K562 (cell line): Measurements from ENCODE around the gene INPPL1. TPM values are rescaled to one million over a fixed set of nuclear protein-coding genes. Genes with fewer than 3 reads are reported as not detected.

Experiments
- ATAC-seq: fragments of 200-7000 bp; cut with Tn5 transposase; 3 replicates; pipeline ENCODE4 v1.9.1; 2020; ENCODE audit warnings: moderate library complexity
- BruUV-seq: library from RNA; stranded (reverse); fragments of 400-500 nt; replicated peaks from 2 replicates; lab custom pipeline; 2021; lab: Mats Ljungman, UMichigan
- CTCF ChIA-PET: fragments of 300-600 bp; formaldehyde crosslinking; extraction: SDS; loops from one replicate; lab custom pipeline; 2021; ENCODE audit warnings: low intra/inter-chr PET ratio; lab: Yijun Ruan, JAX
- POLR2A ChIA-PET: fragments of 300-600, 350-650 bp; sonication (Branson Sonifier 250); formaldehyde crosslinking; extraction: SDS; loops from one replicate; lab custom pipeline; 2021; ENCODE audit warnings: antibody characterized with exemption, inconsistent platforms; lab: Yijun Ruan, JAX
- DNase-seq, 4 experiments: peaks; one replicate each; pipeline versions ENCODE4 v3.0.0 to v3.0.0-alpha.2; 2011 to 2018; ENCODE audit warnings: low spot score in 3 of 4, mixed read lengths in 3 of 4; ENCODE audit errors: extremely low read depth in 1 of 4
- FAIRE-seq: peaks from 2 replicates; lab custom pipeline; 2011; peaks lifted over from hg19 to GRCh38; lab: Jason Lieb, UNC
- H2AFZ ChIP-seq: 2 replicates; pipeline ENCODE4 v1.6.0; 2011; ENCODE audit warnings: low read depth, low read length, control low read depth, inconsistent platforms
- H3K27ac ChIP-seq: fragments of 200-600 bp; 3 replicates; pipeline ENCODE4 v1.8.0; 2011; ENCODE audit warnings: low read depth, mild to moderate bottlenecking, control low read depth, inconsistent platforms, low read length, moderate library complexity, mixed read lengths; ENCODE audit errors: extremely low read depth
- H3K27me3 ChIP-seq, 2 experiments: fragments of 300-600 bp in 1 of 2; 2 replicates in 1 of 2; 3 replicates in 1 of 2; pipeline versions ENCODE4 v1.6.0 to v1.8.0; 2011; ENCODE audit warnings: inconsistent platforms in 2 of 2, low read length in 2 of 2, mild to moderate bottlenecking in 1 of 2, mixed read lengths in 1 of 2, moderate library complexity in 1 of 2; ENCODE audit not compliant: control insufficient read depth in 2 of 2, insufficient read depth in 2 of 2
- H3K36me3 ChIP-seq: fragments of 300-600 bp; 3 replicates; pipeline ENCODE4 v1.8.0; 2011; ENCODE audit warnings: mild to moderate bottlenecking, low read length, inconsistent platforms; ENCODE audit not compliant: control insufficient read depth, insufficient read depth
- H3K4me1 ChIP-seq, 2 experiments: fragments of 200-600 bp in 1 of 2; replicated peaks in 1 of 2; 2 replicates in 1 of 2; 3 replicates in 1 of 2; pipeline versions ENCODE4 v1.5.1 to v1.8.0; 2011; ENCODE audit warnings: inconsistent platforms in 2 of 2, low read length in 2 of 2, mild to moderate bottlenecking in 1 of 2, mixed read lengths in 1 of 2, moderate library complexity in 1 of 2; ENCODE audit not compliant: control insufficient read depth in 2 of 2, insufficient read depth in 2 of 2
- H3K4me2 ChIP-seq: 2 replicates; pipeline ENCODE4 v1.6.1; 2011; ENCODE audit warnings: low read length, control low read depth, inconsistent platforms, mixed read lengths; ENCODE audit not compliant: insufficient read depth
- H3K4me3 ChIP-seq: fragments of 200-600 bp; sonication (generic), shearing (Covaris generic); 2 replicates; pipeline ENCODE4 v1.5.1; 2016; ENCODE audit warnings: control low read depth, inconsistent platforms
- H3K79me2 ChIP-seq: fragments of 200-600 bp; 3 replicates; pipeline ENCODE4 v1.8.0; 2011; ENCODE audit warnings: low read length, inconsistent platforms; ENCODE audit not compliant: control insufficient read depth, insufficient read depth
- H3K9ac ChIP-seq, 2 experiments: 2 replicates each; pipeline versions ENCODE4 v1.6.0 to v1.6.1; 2011; ENCODE audit warnings: low read depth in 2 of 2, low read length in 2 of 2, control low read depth in 1 of 2, inconsistent platforms in 1 of 2, mild to moderate bottlenecking in 1 of 2, mixed read lengths in 1 of 2; ENCODE audit not compliant: insufficient read depth in 1 of 2
- H3K9me1 ChIP-seq: one replicate; pipeline ENCODE4 v1.6.0; 2011; ENCODE audit warnings: inconsistent platforms, mild to moderate bottlenecking, low read length, moderate library complexity; ENCODE audit not compliant: control insufficient read depth, insufficient read depth
- H3K9me3 ChIP-seq: replicated peaks from 2 replicates; pipeline ENCODE4 v1.5.1; 2011; ENCODE audit warnings: low read depth, low read length, inconsistent platforms; ENCODE audit not compliant: control insufficient read depth, insufficient read depth
- H4K20me1 ChIP-seq: replicated peaks from 2 replicates; pipeline ENCODE4 v1.6.1; 2011; ENCODE audit warnings: low read length, inconsistent platforms, mixed read lengths; ENCODE audit not compliant: control insufficient read depth, insufficient read depth
- CBX5 ChIP-seq: IDR thresholded peaks from 2 replicates; pipeline ENCODE4 v1.6.1; 2014; ENCODE audit warnings: low read depth, borderline replicate concordance
- CTCF ChIP-seq, 3 experiments: IDR thresholded peaks in 2 of 3; conservative IDR thresholded peaks in 1 of 3; 2 replicates each; pipeline ENCODE4 v1.5.1; 2011 to 2012; ENCODE audit warnings: low read length in 3 of 3, mild to moderate bottlenecking in 3 of 3, control low read depth in 2 of 3, improper control_type of control experiment in 1 of 3, inconsistent platforms in 1 of 3, low read depth in 1 of 3, mixed read lengths in 1 of 3, moderate library complexity in 1 of 3; ENCODE audit not compliant: insufficient read depth in 2 of 3
- DPF2 ChIP-seq: fragments of 450-650 bp; IDR thresholded peaks from 2 replicates; pipeline ENCODE4 v1.6.1; 2016
- ETS1 ChIP-seq: conservative IDR thresholded peaks from 2 replicates; pipeline ENCODE4 v1.6.1; 2011; ENCODE audit warnings: low read depth, mild to moderate bottlenecking, low read length; ENCODE audit not compliant: control insufficient read depth
- FUS ChIP-seq: fragments of 200-400 bp; formaldehyde crosslinking; optimal IDR thresholded peaks from 2 replicates; pipeline ENCODE3; 2017; ENCODE audit warnings: low read depth, low read length
- GABPB2 ChIP-seq: fragments of 250-450 bp; sonication (Bioruptor Pico); conservative IDR thresholded peaks from 2 replicates; pipeline ENCODE4 v1.5.1; 2021; ENCODE audit warnings: mild to moderate bottlenecking
- GATAD2B ChIP-seq: fragments of 450-650 bp; IDR thresholded peaks from 2 replicates; pipeline ENCODE4 v1.6.1; 2017; ENCODE audit warnings: mild to moderate bottlenecking, borderline replicate concordance
- LEF1 ChIP-seq: fragments of 450-650 bp; IDR thresholded peaks from 2 replicates; pipeline ENCODE4 v1.6.1; 2016; ENCODE audit warnings: mild to moderate bottlenecking
- MECOM ChIP-seq: fragments of 250-450 bp; sonication (Bioruptor Pico); IDR thresholded peaks from 2 replicates; pipeline ENCODE4 v1.8.0; 2022; ENCODE audit warnings: inconsistent platforms
- NCOA6 ChIP-seq: fragments of 450-650 bp; IDR thresholded peaks from 2 replicates; pipeline ENCODE4 v1.6.1; 2017; ENCODE audit warnings: mild to moderate bottlenecking
- NONO ChIP-seq, 2 experiments: fragments of 200-400 bp in 1 of 2; fragments of 450-650 bp in 1 of 2; formaldehyde crosslinking in 1 of 2; IDR thresholded peaks; 2 replicates each; pipeline ENCODE4 v1.6.1; 2017; ENCODE audit warnings: low read depth in 2 of 2, mild to moderate bottlenecking in 2 of 2, moderate library complexity in 2 of 2, low read length in 1 of 2
- TBP ChIP-seq: optimal IDR thresholded peaks from 2 replicates; pipeline ENCODE3; 2011; ENCODE audit warnings: low read depth, low read length, improper control_type of control experiment
- TCF7L2 ChIP-seq: fragments of 150-350 bp; IDR thresholded peaks from 2 replicates; pipeline ENCODE4 v1.6.1; 2016; ENCODE audit warnings: low read depth, mild to moderate bottlenecking, low read length, moderate library complexity
- TEAD4 ChIP-seq, 2 experiments: sonication (generic) in 1 of 2; formaldehyde crosslinking in 1 of 2; IDR thresholded peaks; 2 replicates each; pipeline versions ENCODE4 v1.6.1 to v1.8.0; 2012 to 2022; ENCODE audit warnings: borderline replicate concordance in 1 of 2, inconsistent platforms in 1 of 2, low read length in 1 of 2, mild to moderate bottlenecking in 1 of 2, missing genetic modification reagents in 1 of 2
- XRCC4 ChIP-seq: IDR thresholded peaks from one replicate; pipeline ENCODE4 v1.6.1; 2011; ENCODE audit not compliant: insufficient read depth, insufficient read length; ENCODE audit errors: extremely low read depth
- ZNF184 ChIP-seq: sonication (generic); formaldehyde crosslinking; IDR thresholded peaks from 2 replicates; pipeline ENCODE4 v1.5.0; 2020; ENCODE audit warnings: missing genetic modification reagents
- ZNF311 ChIP-seq: fragments of 250-450 bp; sonication (Bioruptor Pico); IDR thresholded peaks from 2 replicates; pipeline ENCODE4 v1.4.0; 2020; ENCODE audit warnings: mild to moderate bottlenecking, moderate library complexity
- ZNF354B ChIP-seq: fragments of 250-450 bp; sonication (Bioruptor Pico); IDR thresholded peaks from 2 replicates; pipeline ENCODE4 v1.4.0; 2020
- WGBS: fragments of 100-300 bp; shearing (Covaris generic); methylation state at CpG from one replicate; pipeline ENCODE4 v1.1.6; 2016; ENCODE audit warnings: low coverage, mixed read lengths; ENCODE audit not compliant: insufficient coverage; ENCODE audit errors: missing lambda C conversion rate; 5-methylcytosine and 5-hydroxymethylcytosine counted together
- in situ Hi-C: fragments of 300-500 bp; cut with MboI; formaldehyde crosslinking; loops from 4 replicates; pipeline ENCODE4 v1.15.0; 2018; ENCODE audit warnings: inconsistent platforms, mixed read lengths
- intact Hi-C: fragments of 100-400 bp; cut with micrococcal nuclease; formaldehyde crosslinking; loops from 2 replicates; pipeline ENCODE4 v1.14.2; 2022
- polyA plus RNA-seq, 8 experiments: library from polyadenylated mRNA; depleted of rRNA in 4 of 8; stranded (reverse) in 5 of 8; unstranded in 3 of 8; fragments of >200 nt; fragmentation: Nextera tagmentation in 2 of 8; fragmentation: Illumina TruSeq in 1 of 8; extraction: Ambion mirVana in 2 of 8; extraction: Trizol in 1 of 8; gene quantifications; 2 replicates each; pipeline versions ENCODE4 v1.2.1 to v1.2.3, GENCODE V29; 2011 to 2014; ENCODE audit warnings: inconsistent platforms in 1 of 8, missing spikeins in 1 of 8
- total RNA-seq, 7 experiments: library from RNA; depleted of rRNA in 6 of 7; stranded (reverse); fragments of >200 nt in 6 of 7; fragmentation: Illumina TruSeq in 2 of 7; extraction: Trizol in 2 of 7; gene quantifications; 2 replicates each; pipeline versions ENCODE4 v1.2.1 to v1.2.3, GENCODE V29; 2011 to 2021; ENCODE audit warnings: low replicate concordance in 1 of 7
- TF ChIP-seq, protein P1 (sequence below): fragments of 450-650 bp; formaldehyde crosslinking; IDR thresholded peaks from 2 replicates; pipeline ENCODE4 v1.4.0; 2022; ENCODE audit warnings: missing genetic modification characterization
- TF ChIP-seq, protein P2 (sequence below): IDR thresholded peaks from 2 replicates; pipeline ENCODE4 v1.6.1; 2011; ENCODE audit not compliant: insufficient read length; ENCODE audit errors: extremely low read depth

Gene INPPL1
- total and polyA plus RNA-seq, 9 of the 15 experiments (the other 6 are each of a cell fraction or from before 2014, with no cell fraction given) = 0.55 to 137 (median 61.6) TPM

- no peaks in the 10 kb centered on the region for H4K20me1 ChIP-seq
- H3K36me3 ChIP-seq = peaks cover 23% of the 10 kb centered on the region
- intact Hi-C loops = no loop called here
- in situ Hi-C loops = no loop called here
- H3K4me1 ChIP-seq = peaks cover 0 to 37% of the 10 kb centered on the region in 2 experiments; a peak in 2 of 5 replicates
- no peak overlapping the region for H3K9ac ChIP-seq
- no peak overlapping the region for H3K27ac ChIP-seq
- H3K4me3 ChIP-seq = no peak overlapping the region
- H3K9me3 ChIP-seq = no peaks in the 10 kb centered on the region
- H3K79me2 ChIP-seq = no peaks in the 10 kb centered on the region
- peaks cover 20 to 21% of the 10 kb centered on the region in 2 experiments for H3K27me3 ChIP-seq
- ATAC-seq (no peak), DNase-seq (no peak), FAIRE-seq (no peak)
- BruUV-seq = no TSS peak
- no peak for TF ChIP-seq GATAD2B
- TF ChIP-seq CTCF (IDR thresholded peaks at IDR 0.05 in 2 of 3, conservative IDR thresholded peaks at IDR 0.05 in 1 of 3; ENCODE audit: insufficient read depth in 2 of 3, low read depth in 1 of 3, low read length in 3 of 3) = no peak
- no peak for TF ChIP-seq TCF7L2
- TF ChIP-seq NONO (IDR thresholded peaks at IDR 0.05; ENCODE audit: low read depth in 2 of 2, low read length in 1 of 2) = no peak
- TF ChIP-seq ZNF311 = no peak
- TF ChIP-seq GABPB2 = no peak
- TF ChIP-seq ETS1 = no peak
- TF ChIP-seq ZNF184 = no peak
- TF ChIP-seq ZNF354B = no peak
- no peak for TF ChIP-seq TEAD4 (IDR thresholded peaks at IDR 0.05; ENCODE audit: low read length)
- TF ChIP-seq TEAD4 (CRISPR knock-in tag; IDR thresholded peaks at IDR 0.05; ENCODE audit: borderline replicate concordance) = no peak
- no peak for TF ChIP-seq LEF1
- TF ChIP-seq FUS = no peak
- TF ChIP-seq, protein P1, sequence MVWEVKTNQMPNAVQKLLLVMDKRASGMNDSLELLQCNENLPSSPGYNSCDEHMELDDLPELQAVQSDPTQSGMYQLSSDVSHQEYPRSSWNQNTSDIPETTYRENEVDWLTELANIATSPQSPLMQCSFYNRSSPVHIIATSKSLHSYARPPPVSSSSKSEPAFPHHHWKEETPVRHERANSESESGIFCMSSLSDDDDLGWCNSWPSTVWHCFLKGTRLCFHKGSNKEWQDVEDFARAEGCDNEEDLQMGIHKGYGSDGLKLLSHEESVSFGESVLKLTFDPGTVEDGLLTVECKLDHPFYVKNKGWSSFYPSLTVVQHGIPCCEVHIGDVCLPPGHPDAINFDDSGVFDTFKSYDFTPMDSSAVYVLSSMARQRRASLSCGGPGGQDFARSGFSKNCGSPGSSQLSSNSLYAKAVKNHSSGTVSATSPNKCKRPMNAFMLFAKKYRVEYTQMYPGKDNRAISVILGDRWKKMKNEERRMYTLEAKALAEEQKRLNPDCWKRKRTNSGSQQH = no peak
- TF ChIP-seq NCOA6 = no peak
- TF ChIP-seq CBX5 = no peak
- no peak for TF ChIP-seq DPF2
- no peak for TF ChIP-seq XRCC4
- TF ChIP-seq, protein P2, sequence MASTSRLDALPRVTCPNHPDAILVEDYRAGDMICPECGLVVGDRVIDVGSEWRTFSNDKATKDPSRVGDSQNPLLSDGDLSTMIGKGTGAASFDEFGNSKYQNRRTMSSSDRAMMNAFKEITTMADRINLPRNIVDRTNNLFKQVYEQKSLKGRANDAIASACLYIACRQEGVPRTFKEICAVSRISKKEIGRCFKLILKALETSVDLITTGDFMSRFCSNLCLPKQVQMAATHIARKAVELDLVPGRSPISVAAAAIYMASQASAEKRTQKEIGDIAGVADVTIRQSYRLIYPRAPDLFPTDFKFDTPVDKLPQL = no peak
- no peak for TF ChIP-seq MECOM (CRISPR knock-in tag)
- no peak for TF ChIP-seq TBP
- POLR2A ChIA-PET = interaction anchor here (1.1 to 1.3 kb wide), 2 partner anchors 12 to 173 kb away, joined by 3 to 5 read pairs; no protein-coding TSS in a partner anchor
- no peak overlapping the region for H2AFZ ChIP-seq
- WGBS = 0% methylated on average over 6 of the region's 20 CpGs
- CTCF ChIA-PET = no interaction called here
- no peaks in the 10 kb centered on the region for H3K9me1 ChIP-seq
- H3K4me2 ChIP-seq = no peak overlapping the region
Observed at GRCh38 chr11:72241291-72241781, 16.8 kb downstream of the INPPL1 start.
